ENCODE results near the gene CARD9. TPM values are rescaled to one million over a fixed set of nuclear protein-coding genes. Genes with fewer than 3 reads are reported as not detected.
A peak's percentile ranks its signal among the peaks of the same experiment; 100 is the strongest.

CARD9 gene
- total RNA-seq, 1 donor from 2014 or later, result 1.9 TPM

DNA sequence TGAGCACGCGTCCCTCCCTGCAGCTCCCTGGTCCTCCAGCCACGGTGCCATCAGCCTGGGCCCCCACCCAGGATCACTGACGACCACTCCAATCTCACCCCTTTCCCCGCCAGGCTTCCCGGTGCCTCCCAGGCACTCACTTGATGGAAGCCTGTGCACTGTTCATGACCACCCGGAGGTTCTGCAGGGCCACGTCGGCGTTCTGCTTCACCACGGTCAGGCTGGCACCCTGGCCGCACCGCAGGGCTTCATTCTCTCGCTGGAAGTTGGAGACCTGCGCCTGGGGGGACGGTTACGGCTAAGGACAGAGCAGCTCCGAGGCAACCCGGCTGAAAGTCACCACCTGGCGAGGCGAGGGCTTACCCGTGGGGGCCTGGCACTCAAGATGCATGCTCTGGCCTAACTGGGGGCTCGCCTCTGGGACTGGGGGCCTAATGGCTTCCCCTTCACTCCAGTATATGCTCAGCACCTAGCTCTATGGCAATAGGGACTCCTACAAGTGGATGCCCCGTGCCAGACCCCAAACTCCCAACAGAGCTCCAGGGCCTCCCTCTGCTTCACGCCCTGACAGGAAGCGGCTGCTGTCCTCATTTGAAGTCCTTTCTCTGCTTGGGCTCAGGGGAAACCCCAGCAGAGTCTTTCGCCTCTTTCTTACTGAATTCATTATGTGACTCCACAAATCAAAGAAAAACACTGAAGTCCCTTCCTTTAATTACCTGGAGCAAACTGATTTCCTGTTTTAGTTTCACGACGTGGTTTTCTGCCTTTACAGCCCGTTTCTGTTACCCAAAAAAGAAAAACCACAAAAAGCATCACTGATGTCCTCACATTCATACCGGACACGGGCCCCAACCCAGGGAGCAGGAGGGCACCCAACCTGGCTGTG is 30.7 kb upstream of the CARD9 start:
- H3K36me3 ChIP-seq (ENCODE audit: control insufficient read depth, insufficient read depth, low read length), result peaks cover 4% of the 10 kb centered on the region
- TF ChIP-seq, protein P1, sequence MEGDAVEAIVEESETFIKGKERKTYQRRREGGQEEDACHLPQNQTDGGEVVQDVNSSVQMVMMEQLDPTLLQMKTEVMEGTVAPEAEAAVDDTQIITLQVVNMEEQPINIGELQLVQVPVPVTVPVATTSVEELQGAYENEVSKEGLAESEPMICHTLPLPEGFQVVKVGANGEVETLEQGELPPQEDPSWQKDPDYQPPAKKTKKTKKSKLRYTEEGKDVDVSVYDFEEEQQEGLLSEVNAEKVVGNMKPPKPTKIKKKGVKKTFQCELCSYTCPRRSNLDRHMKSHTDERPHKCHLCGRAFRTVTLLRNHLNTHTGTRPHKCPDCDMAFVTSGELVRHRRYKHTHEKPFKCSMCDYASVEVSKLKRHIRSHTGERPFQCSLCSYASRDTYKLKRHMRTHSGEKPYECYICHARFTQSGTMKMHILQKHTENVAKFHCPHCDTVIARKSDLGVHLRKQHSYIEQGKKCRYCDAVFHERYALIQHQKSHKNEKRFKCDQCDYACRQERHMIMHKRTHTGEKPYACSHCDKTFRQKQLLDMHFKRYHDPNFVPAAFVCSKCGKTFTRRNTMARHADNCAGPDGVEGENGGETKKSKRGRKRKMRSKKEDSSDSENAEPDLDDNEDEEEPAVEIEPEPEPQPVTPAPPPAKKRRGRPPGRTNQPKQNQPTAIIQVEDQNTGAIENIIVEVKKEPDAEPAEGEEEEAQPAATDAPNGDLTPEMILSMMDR (IDR thresholded peaks at IDR 0.05; ENCODE audit: insufficient read depth, low read length, poor library complexity, severe bottlenecking), result no peak
- H3K4me3 ChIP-seq (ENCODE audit: low read depth, low read length), result no peak overlapping the region
- H3K27me3 ChIP-seq (ENCODE audit: control insufficient read depth, insufficient read depth, low read length), result no peaks in the 10 kb centered on the region
- DNase-seq (ENCODE audit: low read depth), result no peak

DNA sequence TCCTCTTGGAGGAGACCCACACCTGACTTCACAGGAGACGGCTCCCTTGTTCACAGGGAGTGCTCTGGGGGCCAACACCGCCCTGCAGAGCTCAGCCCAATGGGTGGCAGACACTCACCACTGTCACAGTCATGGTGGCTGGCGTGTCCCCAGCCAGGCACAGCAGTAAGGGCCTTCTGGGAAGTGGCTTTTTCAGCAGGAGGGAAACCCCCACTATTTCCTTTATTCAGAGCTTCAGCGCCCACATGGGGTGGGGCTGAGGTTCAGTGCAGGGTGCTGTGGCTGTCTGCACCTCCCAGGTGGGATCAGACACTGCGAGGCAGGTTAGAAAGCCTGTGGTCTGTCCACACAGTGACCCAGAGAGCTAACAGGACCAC is 30.1 kb upstream of the CARD9 start:
- H3K4me3 ChIP-seq (ENCODE audit: low read depth, low read length), result no peak overlapping the region
- no peak for DNase-seq (ENCODE audit: low read depth)
- no peaks in the 10 kb centered on the region for H3K27me3 ChIP-seq (ENCODE audit: control insufficient read depth, insufficient read depth, low read length)
- TF ChIP-seq, protein P1 (IDR thresholded peaks at IDR 0.05; ENCODE audit: insufficient read depth, low read length, poor library complexity, severe bottlenecking), result no peak
- H3K36me3 ChIP-seq (ENCODE audit: control insufficient read depth, insufficient read depth, low read length), result peaks cover 4% of the 10 kb centered on the region

DNA sequence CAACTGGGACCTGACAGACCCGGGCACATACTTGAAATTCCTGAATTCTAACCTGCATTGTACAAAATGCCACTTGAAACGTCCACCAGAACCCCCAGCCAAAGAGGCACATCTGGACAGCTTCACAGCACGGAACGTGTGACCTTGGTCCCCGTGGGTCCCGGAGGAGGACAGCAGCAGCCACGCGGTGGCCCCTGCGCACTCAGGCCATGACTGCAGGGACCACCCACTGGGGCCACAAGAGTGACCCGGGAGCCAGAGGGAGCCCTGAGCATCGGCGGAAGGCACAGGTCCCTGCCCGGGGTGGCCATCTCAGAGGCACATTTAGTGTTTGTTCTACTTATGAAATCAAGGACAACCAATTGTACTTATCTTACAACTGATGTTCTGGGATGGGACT is 28.6 kb upstream of the CARD9 start:
- no peak overlapping the region for H3K4me3 ChIP-seq (ENCODE audit: low read depth, low read length)
- no peak for DNase-seq (ENCODE audit: low read depth)
- peaks cover 6% of the 10 kb centered on the region for H3K36me3 ChIP-seq (ENCODE audit: control insufficient read depth, insufficient read depth, low read length)
- H3K27me3 ChIP-seq (ENCODE audit: control insufficient read depth, insufficient read depth, low read length), result no peaks in the 10 kb centered on the region
- TF ChIP-seq, protein P1 (IDR thresholded peaks at IDR 0.05; ENCODE audit: insufficient read depth, low read length, poor library complexity, severe bottlenecking), result no peak

GRCh38 chr9:136401173-136401922 is 27.9 kb upstream of the CARD9 start:
- Histone ChIP-seq H3K36me3 (ENCODE audit: control insufficient read depth, insufficient read depth, low read length) (peaks cover 3% of the 10 kb centered on the region), H3K27me3 (ENCODE audit: control insufficient read depth, insufficient read depth, low read length) (no peaks in the 10 kb centered on the region), H3K4me3 (ENCODE audit: low read depth, low read length) (no peak overlapping the region)
- TF ChIP-seq, protein P1 (IDR thresholded peaks at IDR 0.05; ENCODE audit: insufficient read depth, low read length, poor library complexity, severe bottlenecking), result no peak
- DNase-seq (ENCODE audit: low read depth), result no peak

DNA sequence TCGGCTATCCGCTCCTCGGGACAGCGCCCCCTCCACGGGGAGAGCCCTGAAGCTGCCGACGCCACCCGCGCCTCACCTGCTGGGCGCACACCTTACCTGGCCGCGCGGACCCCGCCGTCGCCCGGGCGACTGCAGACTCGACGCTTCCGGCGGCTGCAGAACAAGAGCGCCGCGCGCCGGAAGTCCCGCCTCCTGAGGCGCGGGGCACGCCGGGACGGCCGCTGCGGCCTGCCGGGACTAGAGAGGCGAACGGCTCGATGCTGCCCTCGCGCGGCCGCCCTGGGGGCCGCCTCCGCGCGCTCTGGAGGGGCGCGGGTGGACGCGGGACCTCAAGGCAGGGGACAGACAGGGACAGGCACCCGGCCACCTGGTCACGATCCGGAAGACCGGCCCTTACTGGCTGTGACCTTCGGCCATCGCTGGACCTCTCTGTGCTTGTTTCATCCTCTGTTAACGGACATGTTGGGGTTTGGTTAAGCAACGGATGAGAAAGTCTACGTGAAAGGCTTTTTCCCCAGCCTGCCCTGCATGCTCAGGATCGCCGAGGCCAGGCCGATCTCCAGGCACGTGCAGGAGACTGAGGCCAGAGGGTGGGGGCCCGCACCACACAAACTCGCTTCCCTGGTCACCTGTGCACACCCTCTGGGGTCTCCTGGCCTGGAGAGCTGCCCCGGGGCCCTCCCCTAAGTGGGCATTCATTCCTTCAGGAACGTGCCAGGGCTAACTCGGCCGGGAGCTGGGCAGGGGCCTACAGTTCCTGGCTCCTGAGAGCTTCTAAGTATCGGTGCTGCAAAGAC is 26.8 kb upstream of the CARD9 start, which contains the start of gene SNAPC4:
Gene SNAPC4 (minus strand): TSS at position 133 of the 797 bp plus-strand sequence. CDS start 1,742 bp downstream, outside the sequence.
- TF ChIP-seq, protein P1 (IDR thresholded peaks at IDR 0.05; ENCODE audit: insufficient read depth, low read length, poor library complexity, severe bottlenecking), result peak; percentile 39
- DNase-seq (ENCODE audit: low read depth), result peak; percentile 32
- H3K27me3 ChIP-seq (ENCODE audit: control insufficient read depth, insufficient read depth, low read length), result no peaks in the 10 kb centered on the region
- peaks cover 2% of the 10 kb centered on the region for H3K36me3 ChIP-seq (ENCODE audit: control insufficient read depth, insufficient read depth, low read length)
- peak within 1 kb of the TSS; percentile 92 for H3K4me3 ChIP-seq (ENCODE audit: low read depth, low read length)

All from kidney epithelial cell (primary cell).